ENCODE results near the gene CDH23. TPM values are rescaled to one million over a fixed set of nuclear protein-coding genes. Genes with fewer than 3 reads are reported as not detected.

Gene CDH23
- polyA plus RNA-seq, 1 donor from 2014 or later: 6.6 TPM

DNA sequence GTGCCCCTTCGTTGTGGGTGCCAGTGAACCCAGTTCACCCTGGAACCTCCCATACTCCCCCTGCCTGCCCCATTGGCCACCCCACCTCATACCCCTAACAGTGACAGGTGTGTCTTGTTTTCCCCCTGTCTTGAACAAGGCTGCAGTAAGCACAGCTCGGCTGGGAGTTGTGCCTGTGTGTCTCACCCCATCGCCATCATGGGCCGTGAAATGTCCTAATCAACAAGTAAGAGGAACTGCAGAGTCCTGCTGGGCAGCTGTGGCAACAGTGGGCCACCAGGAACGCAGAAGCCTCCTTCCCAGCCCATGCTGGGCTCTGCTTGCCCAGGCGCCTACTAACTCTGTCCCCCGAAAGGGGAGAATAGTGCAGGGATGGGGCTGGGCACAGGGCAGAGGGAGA lies 231.2 kb downstream of the CDH23 start:
- no peak for TF ChIP-seq TAF1 (IDR thresholded peaks at IDR 0.05; ENCODE audit: low read depth)
- no peak for TF ChIP-seq SMC3 (conservative IDR thresholded peaks at IDR 0.05; ENCODE audit: poor library complexity)
- TF ChIP-seq, protein P1, sequence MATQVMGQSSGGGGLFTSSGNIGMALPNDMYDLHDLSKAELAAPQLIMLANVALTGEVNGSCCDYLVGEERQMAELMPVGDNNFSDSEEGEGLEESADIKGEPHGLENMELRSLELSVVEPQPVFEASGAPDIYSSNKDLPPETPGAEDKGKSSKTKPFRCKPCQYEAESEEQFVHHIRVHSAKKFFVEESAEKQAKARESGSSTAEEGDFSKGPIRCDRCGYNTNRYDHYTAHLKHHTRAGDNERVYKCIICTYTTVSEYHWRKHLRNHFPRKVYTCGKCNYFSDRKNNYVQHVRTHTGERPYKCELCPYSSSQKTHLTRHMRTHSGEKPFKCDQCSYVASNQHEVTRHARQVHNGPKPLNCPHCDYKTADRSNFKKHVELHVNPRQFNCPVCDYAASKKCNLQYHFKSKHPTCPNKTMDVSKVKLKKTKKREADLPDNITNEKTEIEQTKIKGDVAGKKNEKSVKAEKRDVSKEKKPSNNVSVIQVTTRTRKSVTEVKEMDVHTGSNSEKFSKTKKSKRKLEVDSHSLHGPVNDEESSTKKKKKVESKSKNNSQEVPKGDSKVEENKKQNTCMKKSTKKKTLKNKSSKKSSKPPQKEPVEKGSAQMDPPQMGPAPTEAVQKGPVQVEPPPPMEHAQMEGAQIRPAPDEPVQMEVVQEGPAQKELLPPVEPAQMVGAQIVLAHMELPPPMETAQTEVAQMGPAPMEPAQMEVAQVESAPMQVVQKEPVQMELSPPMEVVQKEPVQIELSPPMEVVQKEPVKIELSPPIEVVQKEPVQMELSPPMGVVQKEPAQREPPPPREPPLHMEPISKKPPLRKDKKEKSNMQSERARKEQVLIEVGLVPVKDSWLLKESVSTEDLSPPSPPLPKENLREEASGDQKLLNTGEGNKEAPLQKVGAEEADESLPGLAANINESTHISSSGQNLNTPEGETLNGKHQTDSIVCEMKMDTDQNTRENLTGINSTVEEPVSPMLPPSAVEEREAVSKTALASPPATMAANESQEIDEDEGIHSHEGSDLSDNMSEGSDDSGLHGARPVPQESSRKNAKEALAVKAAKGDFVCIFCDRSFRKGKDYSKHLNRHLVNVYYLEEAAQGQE (IDR thresholded peaks at IDR 0.05; ENCODE audit: borderline replicate concordance): no peak
- TF ChIP-seq MXI1 (conservative IDR thresholded peaks at IDR 0.05; ENCODE audit: poor library complexity, severe bottlenecking): no peak
- no peak for TF ChIP-seq EZH2 (IDR thresholded peaks at IDR 0.05; ENCODE audit: borderline replicate concordance, insufficient read depth, low read length, poor library complexity, severe bottlenecking)
- TF ChIP-seq, protein P2, sequence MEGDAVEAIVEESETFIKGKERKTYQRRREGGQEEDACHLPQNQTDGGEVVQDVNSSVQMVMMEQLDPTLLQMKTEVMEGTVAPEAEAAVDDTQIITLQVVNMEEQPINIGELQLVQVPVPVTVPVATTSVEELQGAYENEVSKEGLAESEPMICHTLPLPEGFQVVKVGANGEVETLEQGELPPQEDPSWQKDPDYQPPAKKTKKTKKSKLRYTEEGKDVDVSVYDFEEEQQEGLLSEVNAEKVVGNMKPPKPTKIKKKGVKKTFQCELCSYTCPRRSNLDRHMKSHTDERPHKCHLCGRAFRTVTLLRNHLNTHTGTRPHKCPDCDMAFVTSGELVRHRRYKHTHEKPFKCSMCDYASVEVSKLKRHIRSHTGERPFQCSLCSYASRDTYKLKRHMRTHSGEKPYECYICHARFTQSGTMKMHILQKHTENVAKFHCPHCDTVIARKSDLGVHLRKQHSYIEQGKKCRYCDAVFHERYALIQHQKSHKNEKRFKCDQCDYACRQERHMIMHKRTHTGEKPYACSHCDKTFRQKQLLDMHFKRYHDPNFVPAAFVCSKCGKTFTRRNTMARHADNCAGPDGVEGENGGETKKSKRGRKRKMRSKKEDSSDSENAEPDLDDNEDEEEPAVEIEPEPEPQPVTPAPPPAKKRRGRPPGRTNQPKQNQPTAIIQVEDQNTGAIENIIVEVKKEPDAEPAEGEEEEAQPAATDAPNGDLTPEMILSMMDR (IDR thresholded peaks at IDR 0.05; ENCODE audit: poor library complexity, severe bottlenecking): no peak
- no peak for TF ChIP-seq EP300 (conservative IDR thresholded peaks at IDR 0.05; ENCODE audit: poor library complexity, severe bottlenecking)
- no peak for TF ChIP-seq POLR2AphosphoS5 (IDR thresholded peaks at IDR 0.05)
- no peak for TF ChIP-seq RAD21 (conservative IDR thresholded peaks at IDR 0.05)
- Histone ChIP-seq H3K79me2 (replicated peaks; ENCODE audit: insufficient read depth, low read length) (no peaks in the 10 kb centered on the region), H2AFZ (ENCODE audit: low read depth, low read length) (no peak overlapping the region), H3K36me3 (ENCODE audit: insufficient read depth, low read length) (no peaks in the 10 kb centered on the region), H3K4me3 (ENCODE audit: low read length) (no peak overlapping the region), H4K20me1 (ENCODE audit: insufficient read depth) (no peaks in the 10 kb centered on the region), H3K9me3 (ENCODE audit: low read length) (no peaks in the 10 kb centered on the region), H3F3A (ENCODE audit: insufficient read depth, low read length, poor library complexity, severe bottlenecking) (peaks cover 3% of the 10 kb centered on the region), H3K9ac (ENCODE audit: low read length) (no peak overlapping the region), H3K4me2 (ENCODE audit: low read length) (no peak overlapping the region), H3K9me2 (ENCODE audit: insufficient read depth, low read length) (no peaks in the 10 kb centered on the region), H3K27ac (ENCODE audit: low read length) (no peak overlapping the region), H3K27me3 (ENCODE audit: insufficient read depth, low read depth, low read length) (no peaks in the 10 kb centered on the region)

DNA sequence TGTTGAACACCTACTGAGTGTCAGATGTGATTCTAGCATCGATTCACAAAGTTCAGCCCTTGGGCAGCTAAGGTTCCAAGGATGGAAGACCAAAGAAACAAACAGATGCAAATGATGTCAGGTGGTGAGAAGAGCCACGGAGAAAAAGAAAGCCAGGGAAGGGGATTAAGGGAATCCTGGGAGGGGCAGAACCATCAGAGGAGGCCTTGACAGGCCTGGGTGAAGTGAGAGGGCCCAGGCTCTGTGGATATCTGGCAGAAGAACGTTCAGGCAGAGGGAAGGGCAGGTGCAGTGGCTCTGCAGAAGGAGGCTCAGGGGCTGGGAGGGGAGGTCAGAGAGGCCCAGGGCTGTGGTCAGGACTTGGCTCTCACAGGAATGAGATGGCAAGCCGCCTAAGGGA lies 232.4 kb downstream of the CDH23 start:
- H3K27ac ChIP-seq (ENCODE audit: low read length): no peak overlapping the region
- peaks cover 3% of the 10 kb centered on the region for H3F3A ChIP-seq (ENCODE audit: insufficient read depth, low read length, poor library complexity, severe bottlenecking)
- no peak for TF ChIP-seq SMC3 (conservative IDR thresholded peaks at IDR 0.05; ENCODE audit: poor library complexity)
- no peak for TF ChIP-seq MXI1 (conservative IDR thresholded peaks at IDR 0.05; ENCODE audit: poor library complexity, severe bottlenecking)
- TF ChIP-seq, protein P1 (IDR thresholded peaks at IDR 0.05; ENCODE audit: borderline replicate concordance): no peak
- TF ChIP-seq, protein P2 (IDR thresholded peaks at IDR 0.05; ENCODE audit: poor library complexity, severe bottlenecking): no peak
- TF ChIP-seq EP300 (conservative IDR thresholded peaks at IDR 0.05; ENCODE audit: poor library complexity, severe bottlenecking): no peak
- TF ChIP-seq TAF1 (IDR thresholded peaks at IDR 0.05; ENCODE audit: low read depth): no peak
- no peaks in the 10 kb centered on the region for H3K79me2 ChIP-seq (replicated peaks; ENCODE audit: insufficient read depth, low read length)
- no peaks in the 10 kb centered on the region for H4K20me1 ChIP-seq (ENCODE audit: insufficient read depth)
- H3K4me3 ChIP-seq (ENCODE audit: low read length): no peak overlapping the region
- no peak overlapping the region for H3K4me2 ChIP-seq (ENCODE audit: low read length)
- H3K36me3 ChIP-seq (ENCODE audit: insufficient read depth, low read length): no peaks in the 10 kb centered on the region
- no peaks in the 10 kb centered on the region for H3K9me3 ChIP-seq (ENCODE audit: low read length)
- H3K9ac ChIP-seq (ENCODE audit: low read length): no peak overlapping the region
- H3K27me3 ChIP-seq (ENCODE audit: insufficient read depth, low read depth, low read length): no peaks in the 10 kb centered on the region
- no peak overlapping the region for H2AFZ ChIP-seq (ENCODE audit: low read depth, low read length)
- H3K9me2 ChIP-seq (ENCODE audit: insufficient read depth, low read length): no peaks in the 10 kb centered on the region

All from neural cell (in vitro differentiated cells).